HG02884 (cell line): ENCODE results near the gene MTR.
"Not testable (repeated sequence)": the region's sequence is repeated elsewhere in the genome, so short reads cannot be mapped to it uniquely, and the experiment has no call there.

Experiments
- ATAC-seq: cut with Tn5 transposase; IDR thresholded peaks from one replicate; pipeline ENCODE4 v1.9.1; 2021; ENCODE audit warnings: mild to moderate bottlenecking, moderate library complexity; ENCODE audit not compliant: unreplicated experiment

The MTR gene

GRCh38 chr1:236893626-236894545, 98.8 kb downstream of the MTR start:
- no peak for ATAC-seq

GRCh38 chr1:236895665-236896387, 100.7 kb downstream of the MTR start:
- ATAC-seq, result no peak

- ATAC-seq, result no peak
Observed at GRCh38 chr1:236896716-236897115, 101.6 kb downstream of the MTR start.

- ATAC-seq, result no peak
Observed at GRCh38 chr1:236904892-236905741, 110.0 kb downstream of the MTR start.

- ATAC-seq, result no peak
Observed at GRCh38 chr1:236907205-236907604, 112.1 kb downstream of the MTR start.

GRCh38 chr1:236908669-236909068, 113.6 kb downstream of the MTR start:
- no peak for ATAC-seq

- ATAC-seq, result not testable (repeated sequence)
Observed at GRCh38 chr1:236911047-236911446, 116.0 kb downstream of the MTR start.

- ATAC-seq, result no peak
Observed at GRCh38 chr1:236913371-236914037, 118.4 kb downstream of the MTR start.

- no peak for ATAC-seq
Observed at GRCh38 chr1:236914375-236914774, 119.3 kb downstream of the MTR start.

- ATAC-seq, result no peak
Observed at GRCh38 chr1:236916131-236916800, 121.2 kb downstream of the MTR start.

GRCh38 chr1:236917448-236917847, 122.4 kb downstream of the MTR start:
- ATAC-seq, result no peak

GRCh38 chr1:236920286-236920894, 125.3 kb downstream of the MTR start:
- no peak for ATAC-seq

GRCh38 chr1:236921610-236922009, 126.5 kb downstream of the MTR start:
- ATAC-seq, result no peak

GRCh38 chr1:236922190-236922589, 127.1 kb downstream of the MTR start:
- no peak for ATAC-seq

- ATAC-seq, result no peak
Observed at GRCh38 chr1:236925386-236925785, 130.3 kb downstream of the MTR start.

- no peak for ATAC-seq
Observed at GRCh38 chr1:236930503-236930902, 135.4 kb downstream of the MTR start.

- no peak for ATAC-seq
Observed at GRCh38 chr1:236938760-236939159, 143.7 kb downstream of the MTR start.

- no peak for ATAC-seq
Observed at GRCh38 chr1:236942431-236942830, 147.3 kb downstream of the MTR start.

- no peak for ATAC-seq
Observed at GRCh38 chr1:236944556-236944955, 149.5 kb downstream of the MTR start.

GRCh38 chr1:236945002-236945401, 149.9 kb downstream of the MTR start:
- no peak for ATAC-seq
